Neural crest cell (in vitro differentiated cells): ENCODE measurements around the gene LRRC19. TPM values are rescaled to one million over a fixed set of nuclear protein-coding genes. Genes with fewer than 3 reads are reported as not detected.

ENCODE experiments used
- DNase-seq: peaks from one replicate; pipeline ENCODE4 v3.0.0; 2021; ENCODE audit warnings: low read depth, mixed read lengths, low spot score
- H3K27ac Mint-ChIP-seq: one replicate; pipeline ENCODE4 v1.8.0; 2021; ENCODE audit warnings: mild to moderate bottlenecking, mixed read lengths; ENCODE audit not compliant: unreplicated experiment
- H3K27me3 Mint-ChIP-seq: 2 replicates; pipeline ENCODE4 v1.8.0; 2021; ENCODE audit warnings: low read depth, mild to moderate bottlenecking, mixed read lengths
- H3K36me3 Mint-ChIP-seq: 2 replicates; pipeline ENCODE4 v1.8.0; 2021; ENCODE audit warnings: low read depth, mild to moderate bottlenecking, mixed read lengths
- H3K4me1 Mint-ChIP-seq: 2 replicates; pipeline ENCODE4 v1.8.0; 2021; ENCODE audit warnings: mixed read lengths
- H3K4me3 Mint-ChIP-seq: one replicate; pipeline ENCODE4 v1.8.0; 2021; ENCODE audit warnings: mild to moderate bottlenecking, mixed read lengths
- H3K9me3 Mint-ChIP-seq: 2 replicates; pipeline ENCODE4 v1.8.0; 2021; ENCODE audit warnings: mixed read lengths
- total RNA-seq: library from RNA; stranded (reverse); gene quantifications from 2 replicates; pipeline ENCODE4 v1.2.1, GENCODE V29; 2021
- TF ChIP-seq, protein P1 (sequence below): fragments of 200-600 bp; sonication (generic); conservative IDR thresholded peaks from 2 replicates; pipeline ENCODE4 v1.5.0; 2021; ENCODE audit warnings: antibody characterized with exemption, mild to moderate bottlenecking

Gene LRRC19
- total RNA-seq, 1 donor from 2014 or later, result not detected

DNA sequence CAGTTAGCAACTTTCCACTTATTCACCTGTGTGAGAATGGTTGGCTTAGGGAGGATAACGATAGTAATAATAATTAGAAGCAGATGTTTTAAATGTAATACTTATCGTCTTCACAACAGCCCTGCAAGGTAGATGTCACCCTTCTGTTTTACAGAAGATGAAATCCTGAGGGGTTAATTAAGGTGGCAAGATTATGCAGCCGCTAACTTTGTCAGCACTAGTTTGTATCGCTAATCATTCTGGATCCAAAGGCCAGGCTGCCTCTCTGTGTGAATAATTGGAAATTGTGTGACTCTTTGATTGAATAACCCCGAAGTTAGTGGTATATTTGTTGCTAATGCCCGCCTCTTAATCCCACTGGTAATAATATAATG lies 48.6 kb downstream of the LRRC19 start:
- peak overlapping the region; percentile 100 for H3K27ac Mint-ChIP-seq
- TF ChIP-seq, protein P1, sequence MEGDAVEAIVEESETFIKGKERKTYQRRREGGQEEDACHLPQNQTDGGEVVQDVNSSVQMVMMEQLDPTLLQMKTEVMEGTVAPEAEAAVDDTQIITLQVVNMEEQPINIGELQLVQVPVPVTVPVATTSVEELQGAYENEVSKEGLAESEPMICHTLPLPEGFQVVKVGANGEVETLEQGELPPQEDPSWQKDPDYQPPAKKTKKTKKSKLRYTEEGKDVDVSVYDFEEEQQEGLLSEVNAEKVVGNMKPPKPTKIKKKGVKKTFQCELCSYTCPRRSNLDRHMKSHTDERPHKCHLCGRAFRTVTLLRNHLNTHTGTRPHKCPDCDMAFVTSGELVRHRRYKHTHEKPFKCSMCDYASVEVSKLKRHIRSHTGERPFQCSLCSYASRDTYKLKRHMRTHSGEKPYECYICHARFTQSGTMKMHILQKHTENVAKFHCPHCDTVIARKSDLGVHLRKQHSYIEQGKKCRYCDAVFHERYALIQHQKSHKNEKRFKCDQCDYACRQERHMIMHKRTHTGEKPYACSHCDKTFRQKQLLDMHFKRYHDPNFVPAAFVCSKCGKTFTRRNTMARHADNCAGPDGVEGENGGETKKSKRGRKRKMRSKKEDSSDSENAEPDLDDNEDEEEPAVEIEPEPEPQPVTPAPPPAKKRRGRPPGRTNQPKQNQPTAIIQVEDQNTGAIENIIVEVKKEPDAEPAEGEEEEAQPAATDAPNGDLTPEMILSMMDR, result no peak

DNA sequence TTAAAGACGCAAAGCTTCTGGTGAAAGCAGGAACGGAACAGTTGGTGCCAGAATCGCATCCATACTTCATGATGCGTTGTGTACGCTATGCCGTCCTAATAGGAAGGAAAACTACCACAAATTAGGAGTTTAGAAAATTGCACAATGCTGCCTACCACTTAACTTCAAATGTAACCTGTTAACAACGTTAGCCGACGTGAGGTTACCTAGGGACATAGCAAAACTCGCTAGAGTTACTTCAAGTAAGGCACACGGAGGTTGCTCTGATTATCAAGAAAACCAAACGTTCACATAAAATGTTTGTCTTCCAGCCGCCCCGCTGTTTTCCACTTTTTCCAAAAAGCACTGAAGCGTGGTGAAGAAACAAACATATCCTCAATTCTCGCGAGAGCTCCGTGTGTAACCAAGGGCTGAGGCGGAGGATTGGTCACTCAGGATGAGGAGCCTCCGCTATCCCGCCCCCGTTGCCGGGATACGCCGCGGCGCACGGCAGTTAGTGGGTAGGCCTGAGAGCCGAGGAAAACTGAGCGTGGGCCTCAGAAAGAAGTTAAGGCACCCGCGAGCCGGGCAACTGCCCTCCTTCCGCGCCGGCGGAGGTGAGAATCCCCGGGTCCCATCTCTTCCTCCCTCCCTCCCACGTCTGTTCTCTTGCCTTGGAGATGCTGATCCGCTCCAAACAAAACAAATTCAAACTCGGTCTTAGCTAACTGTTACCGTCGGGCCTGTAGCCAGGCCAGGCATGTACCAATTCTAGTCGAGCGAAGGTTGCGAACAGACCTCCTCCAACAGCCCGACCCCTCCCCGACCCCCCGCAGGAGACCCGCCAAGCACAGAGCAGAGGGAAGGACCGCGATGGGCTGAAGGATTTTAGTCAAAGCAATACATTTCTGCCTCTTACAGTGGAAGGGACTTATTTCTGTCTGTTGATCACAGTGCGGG lies 49.3 kb downstream of the LRRC19 start, which contains the start of gene IFT74:
Gene IFT74, plus strand, starts transcription at position 492 of the 939 bp plus-strand sequence. CDS start 5,556 bp downstream, outside the sequence.
- Mint-ChIP-seq H3K4me3 (peak within 1 kb of the TSS; percentile 95), H3K36me3 (peaks cover 4% of the 10 kb centered on the region), H3K27me3 (peaks cover 2% of the 10 kb centered on the region), H3K9me3 (no peaks in the 10 kb centered on the region), H3K4me1 (peaks cover 33% of the 10 kb centered on the region), H3K27ac (peak within 1 kb of the TSS; percentile 100)
- TF ChIP-seq, protein P1, result no peak
- peak; percentile 88 for DNase-seq

More for the DNA sequence above, 48.6 kb downstream of the LRRC19 start:
- no peak for DNase-seq
- H3K9me3 Mint-ChIP-seq, result no peaks in the 10 kb centered on the region
- H3K27me3 Mint-ChIP-seq, result peaks cover 2% of the 10 kb centered on the region
- peak overlapping the region; percentile 95 for H3K4me3 Mint-ChIP-seq
- H3K36me3 Mint-ChIP-seq, result peaks cover 9% of the 10 kb centered on the region
- H3K4me1 Mint-ChIP-seq, result peaks cover 38% of the 10 kb centered on the region

DNA sequence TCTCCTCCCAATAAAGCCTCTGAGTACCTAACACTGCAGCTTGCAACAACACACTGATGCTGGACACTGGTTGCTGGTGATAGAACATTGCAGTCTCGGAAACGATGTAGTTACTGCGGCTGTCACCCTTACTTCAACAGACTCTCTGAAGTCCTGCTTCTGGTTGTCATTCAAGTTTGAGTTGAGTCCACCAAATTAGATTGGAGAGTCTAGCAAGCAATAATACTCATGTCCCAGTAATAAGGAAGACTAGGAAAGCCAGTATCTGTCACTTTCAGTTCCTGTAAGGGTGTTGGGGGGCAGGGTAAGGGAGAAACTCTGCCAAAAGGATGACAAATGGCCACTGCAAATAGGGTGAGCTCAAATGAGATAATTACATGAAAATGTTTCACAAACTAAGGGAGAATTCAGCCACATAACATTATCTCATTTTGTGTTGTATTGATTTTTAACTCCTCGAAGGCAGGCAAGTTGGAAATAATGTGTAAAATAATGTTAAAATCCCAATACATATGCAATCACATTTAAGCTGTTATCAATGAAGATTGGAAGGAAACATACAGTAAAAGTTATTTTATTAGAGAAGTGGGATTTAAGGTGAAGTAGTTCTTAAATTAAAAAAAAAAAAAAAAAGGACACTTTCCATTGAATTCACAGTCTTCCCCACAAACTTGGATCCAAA lies 50.1 kb downstream of the LRRC19 start:
- peaks cover 33% of the 10 kb centered on the region for H3K4me1 Mint-ChIP-seq
- H3K27me3 Mint-ChIP-seq, result peaks cover 4% of the 10 kb centered on the region
- no peak for DNase-seq
- TF ChIP-seq, protein P1, result no peak
- H3K4me3 Mint-ChIP-seq, result peak overlapping the region; percentile 95
- H3K27ac Mint-ChIP-seq, result peak overlapping the region; percentile 100
- H3K36me3 Mint-ChIP-seq, result peaks cover 4% of the 10 kb centered on the region
- H3K9me3 Mint-ChIP-seq, result no peaks in the 10 kb centered on the region

DNA sequence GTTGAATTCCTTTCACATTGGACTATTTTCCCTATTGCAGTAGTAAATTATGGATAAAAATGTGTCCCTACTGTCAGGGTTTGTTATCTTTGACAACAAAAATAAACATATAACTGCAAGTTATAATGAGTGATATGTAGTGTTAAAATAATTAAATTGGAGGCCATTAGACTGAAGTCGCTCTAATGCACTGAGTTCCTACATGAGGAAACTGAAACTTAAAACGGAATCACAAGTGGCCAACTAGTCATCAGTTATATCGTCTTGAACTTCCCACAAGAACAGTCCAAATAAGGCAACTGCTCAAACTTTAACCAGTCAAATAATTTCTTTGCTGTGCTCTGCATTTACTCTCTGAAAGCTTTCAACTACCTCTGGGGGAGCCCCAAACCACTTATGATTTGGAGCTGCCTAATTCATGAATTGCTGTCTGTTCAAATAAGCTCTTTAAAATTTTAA lies 51.4 kb downstream of the LRRC19 start:
- no peaks in the 10 kb centered on the region for H3K9me3 Mint-ChIP-seq
- peaks cover 4% of the 10 kb centered on the region for H3K36me3 Mint-ChIP-seq
- H3K27ac Mint-ChIP-seq, result no peak overlapping the region
- H3K27me3 Mint-ChIP-seq, result peaks cover 4% of the 10 kb centered on the region
- peaks cover 33% of the 10 kb centered on the region for H3K4me1 Mint-ChIP-seq
- no peak for DNase-seq
- TF ChIP-seq, protein P1, result no peak
- peak overlapping the region; percentile 9 for H3K4me3 Mint-ChIP-seq

DNA sequence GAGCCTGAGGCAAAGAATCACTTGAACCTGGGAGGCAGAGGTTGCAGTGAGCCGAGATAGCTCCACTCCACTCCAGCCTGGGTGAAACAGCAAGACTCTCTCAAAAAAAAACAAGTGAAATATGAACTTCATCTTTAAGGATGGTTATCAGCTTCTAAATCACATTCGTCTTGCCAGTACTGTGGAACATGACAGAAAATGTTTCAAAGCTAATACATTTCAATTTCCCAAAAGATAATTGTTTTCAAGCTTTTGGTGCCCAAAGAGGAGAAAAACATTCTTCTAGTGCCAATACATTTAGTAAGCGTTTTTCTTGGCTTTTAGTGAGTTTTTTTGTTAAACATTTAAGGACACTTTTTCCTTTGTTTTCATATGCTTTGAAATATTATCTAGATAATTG lies 53.7 kb downstream of the LRRC19 start:
- H3K4me1 Mint-ChIP-seq, result peaks cover 30% of the 10 kb centered on the region
- H3K9me3 Mint-ChIP-seq, result no peaks in the 10 kb centered on the region

More for the DNA sequence above, 53.7 kb downstream of the LRRC19 start:
- no peak overlapping the region for H3K4me3 Mint-ChIP-seq
- no peak for DNase-seq
- peaks cover 4% of the 10 kb centered on the region for H3K27me3 Mint-ChIP-seq
- no peaks in the 10 kb centered on the region for H3K36me3 Mint-ChIP-seq
- TF ChIP-seq, protein P1, result no peak
- no peak overlapping the region for H3K27ac Mint-ChIP-seq
